Uterus (tissue), 4 donors: ENCODE measurements around the gene NDE1. TPM values are rescaled to one million over a fixed set of nuclear protein-coding genes. Genes with fewer than 3 reads are reported as not detected.
A peak's percentile ranks its signal among the peaks of the same experiment; 100 is the strongest.

ENCODE experiments used
- DNase-seq, 2 donors: peaks; one replicate each; pipeline ENCODE4 v3.0.0-alpha.2; 2019 to 2020
- H3K27ac ChIP-seq, 2 donors: fragments of 200-600 bp; sonication (generic); 1 replicate in 1 of 2; 2 replicates in 1 of 2; pipeline ENCODE4 v1.5.1; 2016 to 2018
- H3K27me3 ChIP-seq, 2 donors: fragments of 200-600 bp; sonication (generic); one replicate each; pipeline ENCODE4 v1.5.1; 2018 to 2019; ENCODE audit warnings: control low read depth in 1 of 2
- H3K36me3 ChIP-seq, 2 donors: fragments of 200-600 bp; sonication (generic); one replicate each; pipeline ENCODE4 v1.5.1; 2019; ENCODE audit warnings: control low read depth in 1 of 2
- H3K4me1 ChIP-seq, 2 donors: fragments of 200-600 bp; sonication (generic); one replicate each; pipeline ENCODE4 v1.5.1; 2018 to 2019; ENCODE audit warnings: control low read depth in 1 of 2
- H3K4me3 ChIP-seq, 2 donors: fragments of 200-600 bp; sonication (generic); 1 replicate in 1 of 2; 2 replicates in 1 of 2; pipeline ENCODE4 v1.5.1; 2018 to 2019; ENCODE audit warnings: mild to moderate bottlenecking in 1 of 2
- H3K9me3 ChIP-seq, 2 donors: fragments of 200-600 bp; sonication (generic); one replicate each; pipeline ENCODE4 v1.5.1; 2019; ENCODE audit warnings: control low read depth in 1 of 2
- CTCF ChIP-seq, 4 experiments: fragments of 200-600 bp in 2 of 4; fragments of 450-650 bp in 2 of 4; sonication (generic) in 2 of 4; IDR thresholded peaks; one replicate each; pipeline ENCODE4 v1.5.1; 2016 to 2019; ENCODE audit warnings: antibody characterized with exemption in 4 of 4, mild to moderate bottlenecking in 2 of 4, moderate library complexity in 1 of 4
- POLR2A ChIP-seq, 2 donors: fragments of 450-650 bp; IDR thresholded peaks; one replicate each; pipeline ENCODE4 v1.6.1; 2016; ENCODE audit warnings: antibody characterized with exemption in 2 of 2, mild to moderate bottlenecking in 1 of 2, moderate library complexity in 1 of 2
- intact Hi-C: fragments of 100-400 bp; cut with DNase I; formaldehyde crosslinking; loops from one replicate; pipeline ENCODE4 v1.15.1; 2023; ENCODE audit warnings: low total_unique reads
- total RNA-seq, 4 donors: library from RNA; depleted of rRNA in 3 of 4; stranded (reverse); fragments of >200 nt in 3 of 4; gene quantifications; one replicate each; pipeline versions ENCODE4 v1.1.0 to v1.2.4, GENCODE V29; 2014 to 2023
- donor health status: DM: yes; HTN: yes; CAD: no.

The NDE1 gene
- total RNA-seq, 4 donors from 2014 or later: 23.8 to 53.4 (median 39.2) TPM

GRCh38 chr16:15674571-15674970 lies 24.5 kb downstream of the NDE1 start:
- H3K27me3 ChIP-seq: no peaks in the 10 kb centered on the region
- peak overlapping the region; percentile 95 to 96 for H3K27ac ChIP-seq
- TF ChIP-seq POLR2A (IDR thresholded peaks at IDR 0.05) (no peak), CTCF (IDR thresholded peaks at IDR 0.05) (no peak)
- intact Hi-C loops: no loop called here
- no peak overlapping the region for H3K4me3 ChIP-seq
- H3K9me3 ChIP-seq: no peaks in the 10 kb centered on the region
- DNase-seq: no peak
- peaks cover 0 to 13% of the 10 kb centered on the region in 2 donors for H3K4me1 ChIP-seq
- H3K36me3 ChIP-seq: no peaks in the 10 kb centered on the region

GRCh38 chr16:15676506-15676905 lies 26.5 kb downstream of the NDE1 start:
- H3K4me3 ChIP-seq: no peak overlapping the region
- intact Hi-C loops: no loop called here
- no peaks in the 10 kb centered on the region for H3K36me3 ChIP-seq
- no peak for TF ChIP-seq CTCF (IDR thresholded peaks at IDR 0.05)
- no peak for TF ChIP-seq POLR2A (IDR thresholded peaks at IDR 0.05)
- H3K4me1 ChIP-seq: peaks cover 0 to 13% of the 10 kb centered on the region in 2 donors
- DNase-seq: no peak
- no peak overlapping the region for H3K27ac ChIP-seq
- H3K27me3 ChIP-seq: no peaks in the 10 kb centered on the region
- H3K9me3 ChIP-seq: no peaks in the 10 kb centered on the region

- H3K27me3 ChIP-seq: no peaks in the 10 kb centered on the region
- H3K4me3 ChIP-seq: no peak overlapping the region
- H3K9me3 ChIP-seq: no peaks in the 10 kb centered on the region
- intact Hi-C loops: no loop called here
- TF ChIP-seq CTCF (IDR thresholded peaks at IDR 0.05): no peak
- no peak for DNase-seq
- H3K4me1 ChIP-seq: peaks cover 0 to 7% of the 10 kb centered on the region in 2 donors
- no peaks in the 10 kb centered on the region for H3K36me3 ChIP-seq
- no peak overlapping the region for H3K27ac ChIP-seq
Observed at GRCh38 chr16:15677447-15677846, 27.4 kb downstream of the NDE1 start.

- Histone ChIP-seq H3K4me3 (no peak overlapping the region), H3K27me3 (no peaks in the 10 kb centered on the region), H3K36me3 (no peaks in the 10 kb centered on the region), H3K9me3 (no peaks in the 10 kb centered on the region), H3K4me1 (no peaks in the 10 kb centered on the region), H3K27ac (peak overlapping the region in 1 of 2 donors; percentile 13)
- DNase-seq: no peak
- TF ChIP-seq CTCF (IDR thresholded peaks at IDR 0.05) (no peak), POLR2A (IDR thresholded peaks at IDR 0.05) (no peak)
- intact Hi-C loops: no loop called here
Observed at GRCh38 chr16:15682105-15682570, 32.1 kb downstream of the NDE1 start.

GRCh38 chr16:15686287-15686686 lies 36.2 kb downstream of the NDE1 start:
- H3K27ac ChIP-seq: no peak overlapping the region
- no peak for TF ChIP-seq POLR2A (IDR thresholded peaks at IDR 0.05)
- TF ChIP-seq CTCF (IDR thresholded peaks at IDR 0.05): no peak
- no peaks in the 10 kb centered on the region for H3K9me3 ChIP-seq
- no peaks in the 10 kb centered on the region for H3K4me1 ChIP-seq
- no peak for DNase-seq
- H3K4me3 ChIP-seq: no peak overlapping the region
- intact Hi-C loops: no loop called here
- H3K36me3 ChIP-seq: no peaks in the 10 kb centered on the region
- no peaks in the 10 kb centered on the region for H3K27me3 ChIP-seq
